GM15510 (cell line): Measurements from ENCODE around the gene CLCA2.

Experiments
- POLR2A ChIP-seq: IDR thresholded peaks from 3 replicates; pipeline ENCODE4 v1.6.1; 2011; ENCODE audit warnings: borderline replicate concordance; ENCODE audit not compliant: insufficient read length; ENCODE audit errors: extremely low read depth

Gene CLCA2

DNA sequence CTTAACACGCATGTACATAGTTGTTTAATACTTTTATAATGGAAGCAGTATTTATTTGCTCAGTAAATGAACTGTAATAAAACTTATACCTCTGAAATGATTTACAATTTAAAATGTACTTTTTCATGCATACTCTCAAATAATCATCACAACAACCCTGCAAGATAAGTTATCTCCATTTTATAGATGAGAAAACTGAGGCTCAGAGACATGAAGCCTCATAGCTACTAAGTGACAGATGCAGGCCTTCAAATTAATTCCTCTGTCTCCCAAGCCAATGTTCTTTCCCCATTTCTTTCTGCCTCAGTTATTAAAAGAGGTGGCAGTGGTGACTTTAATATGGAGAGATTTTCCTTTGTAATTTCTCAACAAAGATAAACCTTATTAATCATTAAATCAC is 25.1 kb downstream of the CLCA2 start:
- no peak for TF ChIP-seq POLR2A

DNA sequence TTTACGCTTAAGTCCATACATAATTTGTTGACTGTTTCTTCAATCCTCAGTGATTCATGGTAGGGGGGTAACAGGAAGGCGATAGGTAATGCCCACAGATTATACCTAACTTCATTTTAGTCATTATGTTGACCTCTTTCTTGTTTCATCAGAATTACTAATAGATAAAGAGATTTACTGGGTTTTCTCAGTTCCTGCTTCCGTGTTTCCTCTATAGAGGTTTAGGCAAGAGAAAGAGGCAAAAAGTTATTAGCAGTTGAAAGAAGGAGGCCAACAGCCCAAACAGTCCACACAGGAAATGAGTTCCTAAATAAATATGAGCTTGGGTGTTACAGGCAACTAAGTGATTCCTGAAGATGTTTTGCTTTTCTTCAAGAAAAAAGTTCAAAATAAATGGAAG is 26.9 kb downstream of the CLCA2 start:
- no peak for TF ChIP-seq POLR2A

GRCh38 chr1:86453664-86454063 is 29.7 kb downstream of the CLCA2 start:
- TF ChIP-seq POLR2A = no peak

- TF ChIP-seq POLR2A = no peak
Observed at GRCh38 chr1:86455073-86455472, 31.1 kb downstream of the CLCA2 start.

- no peak for TF ChIP-seq POLR2A
Observed at GRCh38 chr1:86460998-86461397, 37.0 kb downstream of the CLCA2 start.

DNA sequence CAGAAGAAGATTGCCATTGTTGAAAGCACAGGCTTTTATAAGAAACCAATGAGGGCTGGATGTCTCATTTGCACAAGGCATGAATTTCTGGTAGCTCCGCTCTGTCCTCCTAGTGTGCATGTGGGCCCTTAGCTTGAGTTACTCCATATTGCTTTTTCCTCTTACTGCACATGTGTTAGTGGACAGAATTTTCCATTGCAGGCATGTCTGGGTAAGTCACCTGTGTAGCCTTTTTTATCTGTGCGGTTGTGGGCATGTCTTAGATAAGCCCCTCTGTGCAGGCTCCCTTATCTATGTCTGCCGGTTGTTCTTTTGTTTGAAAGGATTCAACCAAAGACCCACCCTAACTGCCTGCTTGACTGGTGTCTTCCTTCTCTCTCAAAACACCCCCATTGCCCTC is 37.5 kb downstream of the CLCA2 start:
- TF ChIP-seq POLR2A = no peak

DNA sequence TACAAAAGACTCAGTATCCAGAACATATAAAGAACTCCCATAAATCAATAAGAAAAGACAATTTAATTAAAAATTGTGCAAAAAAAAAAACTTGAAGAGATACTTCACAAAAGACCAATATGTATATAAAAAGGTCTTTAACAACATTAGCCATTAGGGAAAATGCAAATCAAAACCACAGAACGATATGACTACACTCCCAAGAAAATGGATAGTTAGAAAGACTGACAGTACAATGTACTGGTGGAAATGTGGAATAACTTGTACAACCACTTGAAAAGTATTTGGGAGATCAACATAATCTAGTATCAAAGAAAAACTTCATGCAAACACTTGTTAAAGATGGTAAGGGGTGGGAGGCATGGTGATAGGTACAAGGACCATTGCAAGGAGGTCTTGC is 40.8 kb downstream of the CLCA2 start:
- TF ChIP-seq POLR2A = no peak

GRCh38 chr1:86466109-86466844 is 42.3 kb downstream of the CLCA2 start:
- no peak for TF ChIP-seq POLR2A

DNA sequence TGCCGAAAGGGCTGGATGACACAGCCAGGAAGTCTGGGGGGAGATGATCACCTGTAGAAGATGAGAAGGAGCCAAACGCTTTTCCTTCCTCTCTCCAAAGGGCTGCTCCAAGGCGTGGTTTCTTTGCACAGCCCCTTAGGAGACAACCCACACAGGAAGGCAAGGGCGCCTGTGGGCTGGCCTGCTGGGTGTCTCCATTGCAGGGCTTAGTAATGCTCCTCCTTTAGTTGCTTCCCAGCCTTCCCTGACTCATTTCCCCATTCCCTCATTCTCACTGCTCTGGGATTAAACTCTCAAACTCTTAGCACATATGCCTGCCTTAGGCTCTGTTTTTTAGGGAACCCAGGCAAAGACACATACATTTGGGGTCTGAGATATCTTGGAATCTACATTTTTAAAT is 43.0 kb downstream of the CLCA2 start:
- TF ChIP-seq POLR2A = no peak

GRCh38 chr1:86468501-86468977 is 44.6 kb downstream of the CLCA2 start, which contains the start of gene CLCA1:
Gene CLCA1, plus strand, starts transcription at chr1:86468927. Its CDS starts 45 bp downstream, at chr1:86468972.
- no peak for TF ChIP-seq POLR2A

GRCh38 chr1:86470859-86471258 is 46.9 kb downstream of the CLCA2 start:
- TF ChIP-seq POLR2A = no peak

DNA sequence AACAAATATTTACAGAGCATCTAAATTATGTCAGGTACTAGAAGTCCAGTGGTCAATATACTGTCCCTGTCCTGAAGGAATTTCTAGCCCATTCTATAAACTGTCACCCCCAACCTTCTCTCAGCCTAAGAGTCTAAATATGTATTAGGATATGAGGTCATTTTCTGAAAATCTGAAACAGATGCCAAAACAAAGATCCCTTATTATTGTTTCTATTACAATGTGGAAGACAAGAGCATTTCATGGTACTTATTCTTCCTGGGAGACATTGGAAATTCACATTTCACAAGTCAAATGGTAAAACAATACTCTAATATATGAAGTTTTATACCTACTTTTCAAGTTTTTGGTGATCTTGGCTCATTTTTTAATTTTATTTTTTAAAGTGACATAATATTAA is 47.3 kb downstream of the CLCA2 start:
- TF ChIP-seq POLR2A = no peak

DNA sequence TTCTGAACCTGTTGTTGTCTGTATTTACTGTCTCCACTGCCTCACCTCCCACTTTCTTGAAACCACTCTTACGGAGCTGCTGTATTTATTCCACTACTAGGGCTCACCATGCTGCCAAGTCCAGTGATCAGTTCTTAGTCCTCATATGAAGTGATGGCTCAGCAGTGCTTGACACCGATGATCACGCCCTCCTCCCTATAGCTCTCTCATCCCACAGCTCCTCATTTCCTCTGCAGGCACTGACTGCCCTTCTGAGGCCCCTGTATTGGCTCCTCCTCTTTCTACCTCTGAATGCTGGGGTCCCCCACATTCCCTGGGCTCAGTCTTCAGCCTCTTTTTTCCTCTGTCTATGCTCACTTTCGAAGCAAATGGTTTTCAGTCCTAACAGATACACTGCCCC is 48.2 kb downstream of the CLCA2 start:
- no peak for TF ChIP-seq POLR2A

- no peak for TF ChIP-seq POLR2A
Observed at GRCh38 chr1:86472767-86473166, 48.8 kb downstream of the CLCA2 start.

DNA sequence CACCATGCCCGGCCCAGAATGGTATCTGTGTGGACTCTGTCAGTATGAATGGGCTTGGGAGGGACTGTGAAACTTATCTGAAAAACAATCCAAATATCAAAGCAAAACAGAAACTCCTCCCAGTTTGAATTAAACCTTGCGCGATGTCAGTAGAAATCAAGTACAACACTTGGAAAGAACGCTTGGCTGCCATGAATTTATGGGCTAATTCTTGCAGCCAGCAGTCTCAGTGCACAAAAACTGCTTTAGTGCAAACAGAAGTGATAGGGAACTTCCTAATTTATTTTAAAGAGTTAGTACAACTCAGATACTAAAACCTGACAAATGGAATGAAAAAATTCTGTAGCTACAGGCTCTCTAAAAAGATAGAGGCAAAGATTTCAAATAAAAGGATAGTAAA is 53.3 kb downstream of the CLCA2 start:
- no peak for TF ChIP-seq POLR2A

DNA sequence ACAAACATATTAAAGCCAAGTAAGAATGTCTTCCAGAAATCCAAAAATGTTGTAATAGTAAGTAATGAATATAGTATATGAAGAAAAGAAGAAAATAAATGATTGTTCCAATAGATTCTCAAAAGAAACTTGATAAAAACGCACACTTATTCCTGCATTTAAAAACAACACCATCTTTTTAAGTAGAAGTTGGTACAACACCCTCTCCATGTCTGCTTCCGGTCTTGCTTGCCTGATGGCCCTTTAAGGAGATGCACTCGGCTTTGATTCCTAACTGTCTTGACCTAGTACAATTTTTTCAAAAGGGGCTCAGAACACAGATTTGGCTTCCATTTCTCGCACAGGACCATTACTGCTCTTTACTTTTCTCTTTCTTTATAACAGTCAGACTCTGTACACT is 53.7 kb downstream of the CLCA2 start:
- no peak for TF ChIP-seq POLR2A

GRCh38 chr1:86478416-86479156 is 54.6 kb downstream of the CLCA2 start:
- TF ChIP-seq POLR2A = no peak

- no peak for TF ChIP-seq POLR2A
Observed at GRCh38 chr1:86481966-86482365, 58.0 kb downstream of the CLCA2 start.
